ENCODE results near the gene CENPX. TPM values are rescaled to one million over a fixed set of nuclear protein-coding genes. Genes with fewer than 3 reads are reported as not detected.

The CENPX gene
- polyA plus RNA-seq, 1 donor: 28.6 TPM

GRCh38 chr17:82055023-82055964, 32.6 kb upstream of the CENPX start:
- DNase-seq (ENCODE audit: low read depth): no peak

- no peak for DNase-seq (ENCODE audit: low read depth)
Observed at GRCh38 chr17:82054351-82055022, 31.8 kb upstream of the CENPX start.

DNA sequence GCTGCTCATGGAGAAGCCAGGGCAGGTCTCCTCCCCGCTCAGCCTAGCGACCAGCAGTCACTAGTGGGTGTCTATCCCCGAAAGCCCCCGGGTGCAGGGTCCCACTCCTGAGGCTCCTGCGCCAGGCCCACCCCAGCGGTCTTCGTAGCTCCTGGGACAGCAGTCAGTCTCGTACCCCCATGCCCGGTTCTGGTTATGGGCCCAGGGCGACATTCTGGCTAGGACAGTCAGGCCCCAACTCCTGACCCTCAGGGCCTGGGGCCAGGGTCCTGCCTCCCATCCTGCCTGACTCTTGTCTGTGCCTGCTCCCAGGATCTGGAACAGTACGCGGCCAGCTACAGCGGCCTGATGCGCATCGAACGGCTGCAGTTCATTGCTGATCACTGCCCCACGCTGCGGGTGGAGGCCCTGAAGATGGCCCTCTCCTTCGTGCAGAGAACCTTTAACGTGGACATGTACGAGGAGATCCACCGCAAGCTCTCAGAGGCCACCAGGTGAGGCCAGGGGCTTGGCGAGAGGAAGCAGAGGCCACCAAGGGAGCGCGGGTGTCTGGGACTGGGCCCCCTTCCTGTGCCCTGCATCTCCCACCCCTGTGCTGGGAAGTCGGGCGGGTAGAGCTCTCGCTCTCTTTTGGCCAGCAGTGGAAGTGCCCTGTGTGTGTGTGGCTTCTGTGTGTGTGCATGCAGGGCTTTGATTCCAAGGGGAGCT, 31.0 kb upstream of the CENPX start:
- DNase-seq (ENCODE audit: low read depth): no peak

DNA sequence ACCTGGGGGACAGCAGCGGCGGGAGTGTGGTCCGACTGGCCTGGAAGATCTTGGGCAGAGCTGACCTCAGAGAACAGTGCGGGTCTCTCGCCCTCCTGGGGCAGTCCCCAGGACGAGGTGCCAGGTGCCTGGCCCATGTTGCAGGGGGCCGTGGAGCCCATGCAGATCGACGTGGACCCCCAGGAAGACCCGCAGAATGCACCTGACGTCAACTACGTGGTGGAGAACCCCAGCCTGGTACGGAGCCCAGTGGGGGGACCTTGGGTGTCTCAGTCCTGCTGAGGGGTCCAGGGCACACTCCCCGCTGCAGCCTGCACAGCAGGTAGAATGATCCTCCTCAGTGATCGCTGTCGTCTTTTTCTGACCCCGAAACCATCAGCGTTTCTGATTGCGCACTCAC, 30.5 kb upstream of the CENPX start:
- DNase-seq (ENCODE audit: low read depth): no peak

DNA sequence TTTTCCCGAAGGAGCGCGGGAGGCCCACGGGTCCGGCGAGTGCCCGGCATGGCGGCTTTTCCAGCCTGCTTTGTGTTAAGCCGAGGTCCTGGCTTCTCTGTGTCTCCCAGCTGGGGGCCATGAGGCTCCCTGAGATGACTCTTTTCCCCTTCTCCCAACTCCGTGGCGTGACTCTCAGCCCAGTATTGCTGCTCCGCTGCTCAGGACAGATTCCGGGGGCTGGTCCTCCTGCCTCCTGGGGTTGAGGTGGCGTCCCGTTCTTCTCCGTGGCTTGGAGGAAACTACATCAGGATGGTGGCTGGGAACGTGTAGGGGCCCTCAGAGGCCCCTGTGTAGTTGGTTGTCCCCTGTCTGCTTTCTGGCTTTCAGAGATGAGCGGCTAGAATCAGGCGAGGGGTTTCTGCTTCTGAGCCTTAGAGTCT, 30.0 kb upstream of the CENPX start:
- DNase-seq (ENCODE audit: low read depth): no peak

GRCh38 chr17:82051776-82052637, 29.3 kb upstream of the CENPX start, which contains the start of the genes GPS1 and RFNG:
GPS1 (plus strand) TSS chr17:82051898; CDS start chr17:82051932, 34 bp downstream.
RFNG (minus strand) TSS chr17:82051811; CDS start chr17:82051766, 45 bp downstream.
- DNase-seq (ENCODE audit: low read depth): no peak

- DNase-seq (ENCODE audit: low read depth): no peak
Observed at GRCh38 chr17:82050761-82051641, 28.3 kb upstream of the CENPX start.

DNA sequence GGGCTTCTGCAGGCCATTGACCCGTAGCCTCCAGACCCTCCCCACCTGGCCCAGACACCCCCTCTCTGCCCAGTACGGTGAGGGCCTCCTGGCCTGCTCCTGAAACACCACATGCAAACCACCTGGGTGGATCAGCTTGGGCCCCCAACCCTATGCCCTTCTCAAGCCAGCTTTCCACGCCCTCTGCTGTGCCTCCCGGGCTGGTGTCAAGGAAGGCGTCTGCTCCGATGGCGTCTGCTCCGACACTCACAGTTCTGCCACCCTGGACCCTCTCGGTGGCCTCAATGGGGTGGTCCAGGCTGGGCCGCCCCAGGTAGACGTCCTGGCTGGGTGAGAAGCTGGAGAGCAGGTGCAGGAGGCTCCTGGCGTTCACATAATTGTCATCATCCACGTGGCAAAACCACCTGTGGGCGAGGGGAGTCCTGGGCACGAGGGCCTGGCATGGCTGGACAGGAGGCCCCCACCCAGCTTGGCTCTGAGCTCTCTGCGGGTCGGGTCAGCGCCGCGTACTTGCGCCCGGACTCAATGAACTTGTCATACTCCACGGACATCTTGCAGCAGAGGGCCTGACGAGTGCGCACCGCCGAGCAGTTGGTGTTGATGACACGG, 27.6 kb upstream of the CENPX start:
- no peak for DNase-seq (ENCODE audit: low read depth)

DNA sequence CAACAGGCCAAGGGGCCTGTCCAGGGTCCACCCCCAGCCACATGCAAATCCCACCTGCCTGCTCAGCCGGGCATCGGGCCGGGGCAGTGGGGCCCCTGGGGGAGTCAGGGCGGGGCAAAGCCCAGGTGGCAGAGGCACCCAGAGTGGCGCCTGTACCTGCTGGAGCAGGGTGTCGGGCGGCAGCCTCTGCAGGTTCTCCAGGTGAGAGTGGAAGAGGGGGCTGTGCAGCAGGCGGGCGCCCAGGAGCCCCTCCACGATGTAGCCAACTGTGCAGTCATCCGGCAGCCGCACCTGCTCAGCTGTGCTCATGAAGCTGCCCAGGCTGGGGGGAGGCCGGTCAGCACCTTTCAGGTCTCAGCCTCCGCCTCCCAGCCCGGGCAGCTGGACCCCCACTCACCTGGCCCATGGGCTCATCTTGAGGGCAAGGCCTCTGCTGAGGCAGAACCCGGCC, 26.9 kb upstream of the CENPX start:
- no peak for DNase-seq (ENCODE audit: low read depth)

- DNase-seq (ENCODE audit: low read depth): no peak
Observed at GRCh38 chr17:82049106-82049505, 26.4 kb upstream of the CENPX start.

DNA sequence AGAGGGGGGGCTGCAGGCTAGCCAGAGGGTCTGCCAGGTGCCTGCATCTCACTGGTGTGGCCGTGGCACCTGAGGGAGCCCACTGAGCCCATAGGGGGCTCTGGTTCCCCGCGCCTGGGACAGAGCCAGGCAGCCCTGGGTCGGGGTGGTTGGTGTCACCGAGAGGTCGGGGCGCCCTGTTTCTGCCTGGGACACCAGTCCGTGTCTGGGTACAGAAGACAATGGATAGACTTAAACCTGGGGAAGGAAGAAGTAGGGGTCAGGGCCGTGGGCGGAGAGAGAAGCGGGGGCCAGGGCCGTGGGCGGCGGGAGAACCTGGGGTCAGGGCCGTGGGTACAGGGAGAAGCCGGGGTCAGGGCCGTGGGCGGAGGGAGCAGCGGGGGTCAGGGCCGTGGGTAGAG, 25.9 kb upstream of the CENPX start:
- DNase-seq (ENCODE audit: low read depth): no peak

GRCh38 chr17:82047914-82048570, 25.4 kb upstream of the CENPX start:
- DNase-seq (ENCODE audit: low read depth): no peak

GRCh38 chr17:82047379-82047778, 24.7 kb upstream of the CENPX start:
- no peak for DNase-seq (ENCODE audit: low read depth)

- DNase-seq (ENCODE audit: low read depth): no peak
Observed at GRCh38 chr17:82046903-82047302, 24.2 kb upstream of the CENPX start.

DNA sequence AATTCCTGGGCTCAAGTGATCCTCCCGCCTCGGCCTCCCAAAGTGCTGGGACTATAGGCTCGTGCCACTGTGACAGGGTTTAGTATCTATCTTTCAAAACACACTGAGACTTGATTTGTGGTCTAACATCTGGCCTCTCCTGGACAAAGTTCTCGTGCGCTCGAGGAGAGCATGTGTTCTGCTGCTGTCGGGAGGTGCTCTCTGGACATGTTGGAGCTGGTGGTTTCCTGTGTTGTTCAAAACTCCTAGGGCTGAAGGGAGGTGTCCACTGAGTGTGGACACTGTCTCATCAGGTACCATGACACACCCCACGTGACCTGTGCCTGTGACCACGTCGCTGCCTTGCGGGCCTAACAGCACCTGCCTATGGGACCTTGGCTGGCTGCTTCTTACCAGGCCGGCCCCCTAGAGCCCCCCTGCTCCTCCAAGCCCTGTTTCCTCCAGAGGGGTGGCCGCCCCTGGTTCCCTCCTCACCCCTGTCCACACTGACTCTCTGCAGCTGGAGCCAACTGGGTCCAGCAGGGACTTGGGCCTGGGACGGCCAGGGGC, 23.3 kb upstream of the CENPX start:
- DNase-seq (ENCODE audit: low read depth): no peak

DNA sequence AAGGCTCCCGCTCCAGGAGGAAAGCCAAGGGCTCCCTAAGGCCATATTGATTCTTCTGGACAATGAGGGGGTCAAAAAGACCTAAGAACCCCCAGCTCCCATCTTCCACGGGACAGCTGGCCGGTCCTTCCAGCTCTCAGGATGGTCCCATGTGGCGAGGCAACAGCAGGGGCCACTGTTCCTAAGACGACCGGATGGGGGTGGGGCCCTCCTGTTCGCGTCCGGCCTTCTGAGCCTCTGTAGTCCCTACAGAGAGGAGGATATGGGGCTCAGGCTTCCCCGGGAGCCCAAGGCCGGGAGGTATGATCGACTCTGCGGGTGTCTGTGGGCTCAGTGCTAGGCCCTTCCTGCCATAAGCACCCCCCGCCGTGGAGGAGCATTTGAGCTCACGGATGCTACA, 20.8 kb upstream of the CENPX start:
- DNase-seq (ENCODE audit: low read depth): no peak

GRCh38 chr17:82042649-82043048, 20.0 kb upstream of the CENPX start:
- no peak for DNase-seq (ENCODE audit: low read depth)

- no peak for DNase-seq (ENCODE audit: low read depth)
Observed at GRCh38 chr17:82041144-82041814, 18.6 kb upstream of the CENPX start.
